ENCODE measurements around the gene NFATC2IP. TPM values are rescaled to one million over a fixed set of nuclear protein-coding genes. Genes with fewer than 3 reads are reported as not detected.

Gene NFATC2IP
- total and polyA plus RNA-seq, 2 of the 8 experiments (the other 6 are each of a cell fraction or from before 2014, with no cell fraction given): 54.4 to 71.5 TPM

DNA sequence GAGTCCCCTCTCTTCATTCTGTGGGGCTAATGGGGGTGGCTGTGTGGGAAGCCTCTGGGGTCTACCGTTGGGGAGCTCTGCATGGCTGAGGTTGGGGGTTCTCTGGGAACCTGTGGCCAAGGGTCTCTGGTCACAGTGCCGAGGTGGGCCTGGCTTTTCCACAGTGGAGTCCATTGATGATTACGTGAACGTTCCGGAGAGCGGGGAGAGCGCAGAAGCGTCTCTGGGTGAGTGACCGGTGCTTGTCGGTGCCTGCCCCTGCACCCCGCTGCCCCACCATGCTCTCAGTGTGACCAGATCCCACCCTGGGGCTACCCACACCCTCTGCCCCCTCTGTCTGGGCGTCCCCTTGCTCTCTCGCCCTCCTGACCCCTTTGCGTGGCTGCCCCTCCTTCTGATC is 38.6 kb downstream of the NFATC2IP start (continued):
- TF ChIP-seq SAP30 (IDR thresholded peaks at IDR 0.05; ENCODE audit: insufficient read depth, insufficient replicate concordance, low read length): no peak
- TF ChIP-seq RNF2 (IDR thresholded peaks at IDR 0.05; ENCODE audit: borderline replicate concordance, low read depth, low read length, missing control alignments, poor library complexity, severe bottlenecking): no peak
- TF ChIP-seq MAFK (IDR thresholded peaks at IDR 0.05; ENCODE audit: low read depth, low read length): no peak
- TF ChIP-seq SRF (IDR thresholded peaks at IDR 0.05; ENCODE audit: low read depth, low read length): no peak

Data from H1 (cell line).